ENCODE results near the gene KRTAP5-11. TPM values are rescaled to one million over a fixed set of nuclear protein-coding genes. Genes with fewer than 3 reads are reported as not detected.
"Not testable (repeated sequence)": the region's sequence is repeated elsewhere in the genome, so short reads cannot be mapped to it uniquely, and the experiment has no call there.

The KRTAP5-11 gene
- total RNA-seq, 2 experiments from 2014 or later = not detected

GRCh38 chr11:71615003-71615402 lies 32.3 kb upstream of the KRTAP5-11 start:
- intact Hi-C loops (cut with DNase I, micrococcal nuclease); POLR2A ChIA-PET; H3K27me3 ChIP-seq (ENCODE audit: control insufficient read depth in 1 of 2, insufficient read depth in 2 of 2, low read length in 2 of 2); ATAC-seq (ENCODE audit: poor library complexity); H3K36me3 ChIP-seq (ENCODE audit: insufficient read depth, low read length); DNase-seq; H3K4me3 ChIP-seq (ENCODE audit: low read length); H3K4me3 Mint-ChIP-seq; H3K4me1 ChIP-seq (ENCODE audit: insufficient read depth, low read length); H3K9me3 Mint-ChIP-seq; H3K27ac ChIP-seq (ENCODE audit: low read depth in 1 of 2, low read length in 2 of 2); H3K27ac Mint-ChIP-seq; CTCF ChIA-PET; H3K36me3 Mint-ChIP-seq (ENCODE audit: low read depth); H3K4me1 Mint-ChIP-seq (ENCODE audit: low read depth); H3K9me3 ChIP-seq (ENCODE audit: control insufficient read depth in 1 of 2, insufficient read depth in 1 of 2, low read length in 2 of 2): not testable (repeated sequence)
- H3K27me3 Mint-ChIP-seq = peaks cover 36% of the 10 kb centered on the region

- H3K9me3 ChIP-seq (ENCODE audit: control insufficient read depth in 1 of 2, insufficient read depth in 1 of 2, low read length in 2 of 2); H3K27ac ChIP-seq (ENCODE audit: low read depth in 1 of 2, low read length in 2 of 2); H3K4me1 ChIP-seq (ENCODE audit: insufficient read depth, low read length); H3K4me3 Mint-ChIP-seq; H3K27me3 ChIP-seq (ENCODE audit: control insufficient read depth in 1 of 2, insufficient read depth in 2 of 2, low read length in 2 of 2); H3K9me3 Mint-ChIP-seq; H3K27ac Mint-ChIP-seq; DNase-seq; H3K36me3 ChIP-seq (ENCODE audit: insufficient read depth, low read length); CTCF ChIA-PET; intact Hi-C loops (cut with DNase I, micrococcal nuclease); H3K36me3 Mint-ChIP-seq (ENCODE audit: low read depth); H3K4me1 Mint-ChIP-seq (ENCODE audit: low read depth); POLR2A ChIA-PET; ATAC-seq (ENCODE audit: poor library complexity); H3K4me3 ChIP-seq (ENCODE audit: low read length): not testable (repeated sequence)
- peaks cover 40% of the 10 kb centered on the region for H3K27me3 Mint-ChIP-seq
These were observed 31.8 kb upstream of the KRTAP5-11 start for GRCh38 chr11:71614366-71614917.

GRCh38 chr11:71613931-71614330 lies 31.3 kb upstream of the KRTAP5-11 start:
- CTCF ChIA-PET; ATAC-seq (ENCODE audit: poor library complexity); H3K9me3 ChIP-seq (ENCODE audit: control insufficient read depth in 1 of 2, insufficient read depth in 1 of 2, low read length in 2 of 2); H3K9me3 Mint-ChIP-seq; H3K4me3 Mint-ChIP-seq; H3K27me3 ChIP-seq (ENCODE audit: control insufficient read depth in 1 of 2, insufficient read depth in 2 of 2, low read length in 2 of 2); DNase-seq; H3K4me1 Mint-ChIP-seq (ENCODE audit: low read depth); intact Hi-C loops (cut with DNase I, micrococcal nuclease); H3K4me3 ChIP-seq (ENCODE audit: low read length); H3K36me3 ChIP-seq (ENCODE audit: insufficient read depth, low read length); POLR2A ChIA-PET; H3K36me3 Mint-ChIP-seq (ENCODE audit: low read depth); H3K4me1 ChIP-seq (ENCODE audit: insufficient read depth, low read length); H3K27ac ChIP-seq (ENCODE audit: low read depth in 1 of 2, low read length in 2 of 2); H3K27ac Mint-ChIP-seq: not testable (repeated sequence)
- H3K27me3 Mint-ChIP-seq = peaks cover 45% of the 10 kb centered on the region

GRCh38 chr11:71611218-71611910 lies 28.7 kb upstream of the KRTAP5-11 start:
- H3K4me1 Mint-ChIP-seq (ENCODE audit: low read depth); DNase-seq; H3K36me3 Mint-ChIP-seq (ENCODE audit: low read depth); H3K9me3 ChIP-seq (ENCODE audit: control insufficient read depth in 1 of 2, insufficient read depth in 1 of 2, low read length in 2 of 2); ATAC-seq (ENCODE audit: poor library complexity); H3K27ac ChIP-seq (ENCODE audit: low read depth in 1 of 2, low read length in 2 of 2); H3K27me3 ChIP-seq (ENCODE audit: control insufficient read depth in 1 of 2, insufficient read depth in 2 of 2, low read length in 2 of 2); intact Hi-C loops (cut with DNase I, micrococcal nuclease); H3K36me3 ChIP-seq (ENCODE audit: insufficient read depth, low read length); H3K4me3 ChIP-seq (ENCODE audit: low read length); POLR2A ChIA-PET; CTCF ChIA-PET; H3K4me3 Mint-ChIP-seq; H3K27ac Mint-ChIP-seq; H3K4me1 ChIP-seq (ENCODE audit: insufficient read depth, low read length); H3K9me3 Mint-ChIP-seq: not testable (repeated sequence)
- H3K27me3 Mint-ChIP-seq = peaks cover 46% of the 10 kb centered on the region

- intact Hi-C loops (cut with DNase I, micrococcal nuclease); H3K9me3 ChIP-seq (ENCODE audit: control insufficient read depth in 1 of 2, insufficient read depth in 1 of 2, low read length in 2 of 2); H3K27me3 ChIP-seq (ENCODE audit: control insufficient read depth in 1 of 2, insufficient read depth in 2 of 2, low read length in 2 of 2); H3K36me3 ChIP-seq (ENCODE audit: insufficient read depth, low read length); POLR2A ChIA-PET; H3K9me3 Mint-ChIP-seq; H3K4me3 Mint-ChIP-seq; CTCF ChIA-PET; ATAC-seq (ENCODE audit: poor library complexity); DNase-seq; H3K36me3 Mint-ChIP-seq (ENCODE audit: low read depth); H3K27ac Mint-ChIP-seq; H3K4me1 ChIP-seq (ENCODE audit: insufficient read depth, low read length); H3K27ac ChIP-seq (ENCODE audit: low read depth in 1 of 2, low read length in 2 of 2); H3K4me3 ChIP-seq (ENCODE audit: low read length); H3K4me1 Mint-ChIP-seq (ENCODE audit: low read depth): not testable (repeated sequence)
- peaks cover 26% of the 10 kb centered on the region for H3K27me3 Mint-ChIP-seq
These were observed 25.6 kb upstream of the KRTAP5-11 start for GRCh38 chr11:71608272-71608671.

GRCh38 chr11:71607520-71608216 lies 25.0 kb upstream of the KRTAP5-11 start:
- H3K27ac ChIP-seq (ENCODE audit: low read depth in 1 of 2, low read length in 2 of 2); DNase-seq; H3K4me3 Mint-ChIP-seq; H3K4me3 ChIP-seq (ENCODE audit: low read length); intact Hi-C loops (cut with DNase I, micrococcal nuclease); POLR2A ChIA-PET; H3K4me1 ChIP-seq (ENCODE audit: insufficient read depth, low read length); H3K27me3 ChIP-seq (ENCODE audit: control insufficient read depth in 1 of 2, insufficient read depth in 2 of 2, low read length in 2 of 2); H3K36me3 Mint-ChIP-seq (ENCODE audit: low read depth); H3K9me3 Mint-ChIP-seq; ATAC-seq (ENCODE audit: poor library complexity); H3K27ac Mint-ChIP-seq; CTCF ChIA-PET; H3K9me3 ChIP-seq (ENCODE audit: control insufficient read depth in 1 of 2, insufficient read depth in 1 of 2, low read length in 2 of 2); H3K36me3 ChIP-seq (ENCODE audit: insufficient read depth, low read length); H3K4me1 Mint-ChIP-seq (ENCODE audit: low read depth): not testable (repeated sequence)
- H3K27me3 Mint-ChIP-seq = peaks cover 26% of the 10 kb centered on the region
